Upper lobe of left lung (tissue), 6 donors: ENCODE data around the gene ANO3. TPM values are rescaled to one million over a fixed set of nuclear protein-coding genes. Genes with fewer than 3 reads are reported as not detected.
"Not testable (repeated sequence)": the region's sequence is repeated elsewhere in the genome, so short reads cannot be mapped to it uniquely, and the experiment has no call there.

Experiments
- ATAC-seq, 2 donors: fragments of 200-7000 bp; cut with Tn5 transposase; one replicate each; pipeline ENCODE4 v1.9.1; 2022; ENCODE audit warnings: mild to moderate bottlenecking in 2 of 2, moderate library complexity in 2 of 2; ENCODE audit not compliant: low FRiP score in 2 of 2
- DNase-seq, 2 donors: peaks; one replicate each; pipeline ENCODE4 v3.0.0-alpha.2; 2019 to 2020
- H3K27ac ChIP-seq, 4 donors: fragments of 200-600 bp; sonication (generic); one replicate each; pipeline ENCODE4 v1.5.1; 2016 to 2019
- H3K27me3 ChIP-seq, 4 donors: fragments of 200-600 bp; sonication (generic); one replicate each; pipeline ENCODE4 v1.5.1; 2017 to 2019
- H3K36me3 ChIP-seq, 4 donors: fragments of 200-600 bp; sonication (generic); one replicate each; pipeline ENCODE4 v1.5.1; 2016 to 2019
- H3K4me1 ChIP-seq, 4 donors: fragments of 200-600 bp; sonication (generic); one replicate each; pipeline ENCODE4 v1.5.1; 2018 to 2019
- H3K4me3 ChIP-seq, 4 donors: fragments of 200-600 bp; sonication (generic); one replicate each; pipeline ENCODE4 v1.5.1; 2017 to 2019; ENCODE audit warnings: mild to moderate bottlenecking in 2 of 4, moderate library complexity in 1 of 4
- H3K9me3 ChIP-seq, 4 donors: fragments of 200-600 bp; sonication (generic); one replicate each; pipeline ENCODE4 v1.5.1; 2018 to 2019
- EP300 ChIP-seq, 4 donors: sonication (generic); formaldehyde crosslinking; IDR thresholded peaks; one replicate each; pipeline ENCODE4 v1.5.1; 2017; ENCODE audit warnings: antibody characterized with exemption in 4 of 4, control low read depth in 2 of 4
- POLR2A ChIP-seq, 4 donors: fragments of 450-650 bp; IDR thresholded peaks; one replicate each; pipeline ENCODE4 v1.5.1; 2016 to 2017; ENCODE audit warnings: antibody characterized with exemption in 4 of 4, mild to moderate bottlenecking in 2 of 4
- POLR2AphosphoS5 ChIP-seq, 2 donors: sonication (generic); formaldehyde crosslinking; IDR thresholded peaks; one replicate each; pipeline ENCODE4 v1.5.1; 2017; ENCODE audit warnings: antibody characterized with exemption in 2 of 2
- WGBS, 2 donors: methylation state at CpG; one replicate each; pipeline ENCODE4 v1.1.5; 2017 to 2018; 5-methylcytosine and 5-hydroxymethylcytosine counted together
- total RNA-seq, 6 donors: library from RNA; depleted of rRNA in 4 of 6; stranded (reverse); fragments of >200 nt in 4 of 6; gene quantifications; one replicate each; pipeline versions ENCODE4 v1.1.0 to v1.2.1, GENCODE V29; 2016 to 2021
- TF ChIP-seq, protein P1 (sequence below), 6 experiments: fragments of 450-650 bp in 4 of 6; fragments of 200-600 bp in 2 of 6; sonication (generic) in 2 of 6; IDR thresholded peaks; one replicate each; pipeline ENCODE4 v1.5.1; 2016 to 2019; ENCODE audit warnings: antibody characterized with exemption in 6 of 6
- donor health status: DM: no; HTN: no; CAD: no; lungs with moderate emphysema.
- donor health status: DM: no; HTN: yes; CAD: no; lungs with severe emphysema.

Gene ANO3
- total RNA-seq, 6 donors from 2014 or later = 0.30 to 0.57 (median 0.33) TPM; not detected in 1

DNA sequence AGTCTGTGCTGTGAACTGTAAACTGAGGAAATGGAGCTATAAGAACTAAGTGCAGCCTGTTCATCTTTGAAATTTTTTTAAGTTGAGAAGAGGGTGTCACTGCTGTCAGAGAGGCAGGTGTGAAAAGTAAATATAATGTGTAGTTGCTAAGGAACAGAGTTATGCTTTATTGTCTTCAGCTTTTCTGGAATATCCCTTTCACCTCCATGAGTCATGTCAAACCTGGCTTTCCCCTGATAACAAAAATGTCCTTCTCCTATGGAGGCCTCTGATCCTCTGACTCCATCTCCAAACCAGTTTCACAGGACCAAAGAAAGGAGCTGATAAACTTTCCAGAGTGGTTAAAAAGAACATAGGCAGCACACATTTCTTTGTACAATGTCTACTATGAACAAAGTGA, 252.9 kb downstream of the ANO3 start:
- Histone ChIP-seq H3K4me3 (no peak overlapping the region), H3K36me3 (no peaks in the 10 kb centered on the region), H3K27ac (no peak overlapping the region), H3K9me3 (no peaks in the 10 kb centered on the region), H3K4me1 (no peaks in the 10 kb centered on the region), H3K27me3 (no peaks in the 10 kb centered on the region)
- ATAC-seq (no peak), DNase-seq (no peak)
- TF ChIP-seq EP300 (IDR thresholded peaks at IDR 0.05) = no peak
- TF ChIP-seq POLR2A (IDR thresholded peaks at IDR 0.05) = no peak
- TF ChIP-seq POLR2AphosphoS5 (IDR thresholded peaks at IDR 0.05) = no peak
- TF ChIP-seq, protein P1, sequence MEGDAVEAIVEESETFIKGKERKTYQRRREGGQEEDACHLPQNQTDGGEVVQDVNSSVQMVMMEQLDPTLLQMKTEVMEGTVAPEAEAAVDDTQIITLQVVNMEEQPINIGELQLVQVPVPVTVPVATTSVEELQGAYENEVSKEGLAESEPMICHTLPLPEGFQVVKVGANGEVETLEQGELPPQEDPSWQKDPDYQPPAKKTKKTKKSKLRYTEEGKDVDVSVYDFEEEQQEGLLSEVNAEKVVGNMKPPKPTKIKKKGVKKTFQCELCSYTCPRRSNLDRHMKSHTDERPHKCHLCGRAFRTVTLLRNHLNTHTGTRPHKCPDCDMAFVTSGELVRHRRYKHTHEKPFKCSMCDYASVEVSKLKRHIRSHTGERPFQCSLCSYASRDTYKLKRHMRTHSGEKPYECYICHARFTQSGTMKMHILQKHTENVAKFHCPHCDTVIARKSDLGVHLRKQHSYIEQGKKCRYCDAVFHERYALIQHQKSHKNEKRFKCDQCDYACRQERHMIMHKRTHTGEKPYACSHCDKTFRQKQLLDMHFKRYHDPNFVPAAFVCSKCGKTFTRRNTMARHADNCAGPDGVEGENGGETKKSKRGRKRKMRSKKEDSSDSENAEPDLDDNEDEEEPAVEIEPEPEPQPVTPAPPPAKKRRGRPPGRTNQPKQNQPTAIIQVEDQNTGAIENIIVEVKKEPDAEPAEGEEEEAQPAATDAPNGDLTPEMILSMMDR (IDR thresholded peaks at IDR 0.05) = no peak

DNA sequence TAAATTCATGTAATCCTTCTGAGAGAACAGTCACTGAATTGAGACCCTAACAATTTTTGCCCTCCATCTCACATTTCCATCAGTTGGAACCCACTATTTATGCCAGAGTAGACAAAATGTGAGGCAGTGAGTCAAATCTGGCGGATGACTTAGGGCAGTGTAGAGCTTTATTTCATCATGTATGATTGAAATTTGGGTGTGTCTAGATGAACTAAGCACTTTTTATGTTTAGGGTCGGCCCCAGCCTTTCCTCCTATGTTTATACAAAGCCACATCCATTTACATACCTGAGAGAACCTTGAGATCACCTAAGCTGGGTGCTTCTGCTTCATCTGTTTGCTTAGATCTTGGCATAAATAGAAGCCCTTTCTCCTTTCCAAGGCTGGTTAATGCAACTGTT, 255.1 kb downstream of the ANO3 start:
- H3K27ac ChIP-seq = no peak overlapping the region
- H3K4me1 ChIP-seq = no peaks in the 10 kb centered on the region
- H3K4me3 ChIP-seq = no peak overlapping the region
- no peaks in the 10 kb centered on the region for H3K36me3 ChIP-seq
- no peaks in the 10 kb centered on the region for H3K27me3 ChIP-seq
- TF ChIP-seq EP300 (IDR thresholded peaks at IDR 0.05) = no peak
- no peak for TF ChIP-seq POLR2A (IDR thresholded peaks at IDR 0.05)
- TF ChIP-seq, protein P1 (IDR thresholded peaks at IDR 0.05) = no peak
- no peak for TF ChIP-seq POLR2AphosphoS5 (IDR thresholded peaks at IDR 0.05)
- no peak for DNase-seq
- WGBS, 2 donors = 65 to 75% methylated on average over 2 of the region's 2 CpGs
- no peaks in the 10 kb centered on the region for H3K9me3 ChIP-seq
- no peak for ATAC-seq

DNA sequence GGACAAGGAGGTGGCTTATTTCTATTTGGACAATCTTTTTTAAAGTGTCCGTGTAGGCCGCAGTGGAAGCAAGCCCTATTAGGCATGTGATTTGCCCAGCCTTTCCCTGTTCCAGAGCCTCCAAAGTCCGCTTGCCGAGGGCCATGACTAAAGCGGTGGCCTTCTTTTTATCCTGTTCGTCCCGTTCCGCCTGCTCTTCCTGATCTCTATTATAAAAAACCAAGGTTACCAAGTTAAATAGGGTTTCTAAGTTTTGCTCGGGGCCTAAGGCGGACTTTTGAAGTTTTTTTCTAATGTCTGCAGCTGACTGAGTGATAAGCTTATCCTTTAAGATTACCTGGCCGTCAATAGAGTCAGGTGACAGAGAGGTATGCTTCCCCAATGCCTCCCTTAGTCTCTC, 261.8 kb downstream of the ANO3 start:
- no peaks in the 10 kb centered on the region for H3K27me3 ChIP-seq
- 93 to 95% methylated on average over 11 of the region's 11 CpGs for WGBS, 2 donors
- no peak for DNase-seq
- no peaks in the 10 kb centered on the region for H3K36me3 ChIP-seq
- ATAC-seq = no peak
- no peak overlapping the region for H3K4me3 ChIP-seq
- H3K4me1 ChIP-seq = no peaks in the 10 kb centered on the region
- no peak overlapping the region for H3K27ac ChIP-seq
- TF ChIP-seq POLR2AphosphoS5 (IDR thresholded peaks at IDR 0.05) = no peak
- TF ChIP-seq EP300 (IDR thresholded peaks at IDR 0.05) = no peak
- TF ChIP-seq, protein P1 (IDR thresholded peaks at IDR 0.05) = no peak
- TF ChIP-seq POLR2A (IDR thresholded peaks at IDR 0.05) = no peak
- H3K9me3 ChIP-seq = no peaks in the 10 kb centered on the region

DNA sequence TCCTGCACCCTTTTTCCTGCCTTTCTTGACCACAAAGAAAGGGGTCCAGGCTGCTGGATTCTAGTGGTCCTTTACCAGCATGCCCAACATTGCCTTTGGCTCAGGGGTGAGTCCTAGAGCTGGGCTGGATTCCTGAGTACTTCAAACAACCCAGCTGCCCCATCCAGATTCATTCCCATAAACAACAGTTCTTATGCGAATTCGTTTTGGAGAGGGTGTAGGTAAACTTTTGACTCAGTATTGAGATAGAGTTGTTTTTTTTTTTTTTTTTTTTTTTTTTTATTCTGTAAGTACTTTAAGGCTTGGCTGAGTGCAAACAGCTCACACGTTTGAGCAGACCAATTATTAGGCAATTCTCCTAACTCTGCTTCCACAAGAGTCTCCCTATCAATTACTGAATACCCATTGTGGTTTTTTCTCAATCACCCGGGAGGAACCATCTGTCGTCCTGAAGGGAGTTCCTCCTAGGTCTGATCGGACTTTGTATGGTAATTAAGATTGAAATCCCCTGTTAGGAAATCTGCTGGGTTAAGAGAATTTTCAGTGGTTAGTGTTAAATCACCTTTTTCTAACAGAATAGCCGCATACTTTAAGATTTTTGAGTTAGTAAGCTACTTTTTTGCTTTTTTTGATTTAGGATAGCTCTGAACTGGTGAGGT, 263.4 kb downstream of the ANO3 start:
- H3K4me1 ChIP-seq, H3K36me3 ChIP-seq, H3K4me3 ChIP-seq, H3K9me3 ChIP-seq, DNase-seq, H3K27me3 ChIP-seq, ATAC-seq, H3K27ac ChIP-seq: not testable (repeated sequence)
- WGBS, 2 donors = 33 to 34% methylated on average over 7 of the region's 7 CpGs

DNA sequence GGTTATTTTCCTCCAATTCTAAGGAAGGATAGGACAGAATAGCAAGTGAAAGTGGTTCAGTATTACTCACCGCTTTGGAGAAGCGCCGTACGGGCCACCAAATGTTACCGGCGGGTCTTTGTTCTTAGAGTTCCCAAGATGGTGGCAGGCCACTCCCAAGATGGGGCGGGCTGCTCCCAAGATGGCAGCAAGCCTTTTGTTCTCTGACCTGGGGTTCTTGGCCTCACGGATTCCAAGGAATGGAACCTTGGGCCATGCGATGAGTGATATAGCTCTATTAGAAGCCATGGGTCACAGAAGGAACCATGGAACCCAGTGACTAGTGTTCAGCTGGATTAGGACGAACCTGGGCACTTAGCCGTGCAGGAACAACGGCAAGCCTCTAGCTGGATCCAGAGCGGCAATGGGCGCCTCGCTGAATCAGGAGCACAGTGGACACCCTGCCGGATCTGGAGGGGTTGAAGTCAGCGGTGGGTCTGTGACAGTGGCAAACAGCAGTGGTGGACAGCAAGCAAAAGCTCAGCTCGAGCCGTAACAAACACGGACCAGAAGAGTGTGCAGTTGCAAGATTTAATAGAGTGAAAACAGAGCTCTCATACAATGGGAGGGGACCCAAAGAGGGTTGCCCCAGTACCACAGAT, 265.2 kb downstream of the ANO3 start:
- H3K4me3 ChIP-seq, H3K27ac ChIP-seq, ATAC-seq, H3K9me3 ChIP-seq, H3K36me3 ChIP-seq, H3K27me3 ChIP-seq, H3K4me1 ChIP-seq: not testable (repeated sequence)
- DNase-seq = peak in 1 of 2 donors; percentile 23
- WGBS, 2 donors = 94 to 95% methylated on average over 11 to 17 of the region's 20 CpGs

DNA sequence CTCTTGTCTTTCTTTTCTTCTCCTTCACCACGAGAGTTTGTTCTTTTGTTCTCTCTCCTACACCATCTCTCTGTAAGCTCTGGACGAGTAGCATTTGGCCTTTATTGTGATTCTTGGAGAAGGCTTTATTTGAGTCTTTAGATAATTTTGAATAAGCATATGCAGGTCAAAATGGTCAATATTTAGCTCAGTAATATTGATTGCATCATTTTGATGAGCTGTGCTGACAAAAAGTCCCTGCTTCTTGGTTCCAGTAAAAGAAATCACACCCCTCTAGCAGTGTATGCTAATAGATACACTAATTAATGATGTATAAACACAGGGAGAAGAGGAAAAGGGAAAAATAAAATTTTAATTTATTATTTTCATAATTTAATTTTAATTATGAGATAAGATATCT, 266.0 kb downstream of the ANO3 start:
- Histone ChIP-seq H3K9me3 (no peaks in the 10 kb centered on the region), H3K4me1 (no peaks in the 10 kb centered on the region), H3K36me3 (no peaks in the 10 kb centered on the region), H3K27ac (no peak overlapping the region), H3K4me3 (no peak overlapping the region), H3K27me3 (no peaks in the 10 kb centered on the region)
- TF ChIP-seq, protein P1 (IDR thresholded peaks at IDR 0.05) = no peak
- TF ChIP-seq POLR2A (IDR thresholded peaks at IDR 0.05) = no peak
- no peak for TF ChIP-seq EP300 (IDR thresholded peaks at IDR 0.05)
- TF ChIP-seq POLR2AphosphoS5 (IDR thresholded peaks at IDR 0.05) = no peak
- DNase-seq = no peak
- no peak for ATAC-seq
- 70 to 77% methylated on average over 2 of the region's 2 CpGs for WGBS, 2 donors
